HG03064 (cell line): Measurements from ENCODE around the gene OTOS.

Experiments used
- ATAC-seq: cut with Tn5 transposase; IDR thresholded peaks from one replicate; pipeline ENCODE4 v1.9.1; 2021; ENCODE audit warnings: low read depth; ENCODE audit not compliant: unreplicated experiment

The OTOS gene

GRCh38 chr2:240125742-240126141, 14.7 kb downstream of the OTOS start:
- no peak for ATAC-seq

DNA sequence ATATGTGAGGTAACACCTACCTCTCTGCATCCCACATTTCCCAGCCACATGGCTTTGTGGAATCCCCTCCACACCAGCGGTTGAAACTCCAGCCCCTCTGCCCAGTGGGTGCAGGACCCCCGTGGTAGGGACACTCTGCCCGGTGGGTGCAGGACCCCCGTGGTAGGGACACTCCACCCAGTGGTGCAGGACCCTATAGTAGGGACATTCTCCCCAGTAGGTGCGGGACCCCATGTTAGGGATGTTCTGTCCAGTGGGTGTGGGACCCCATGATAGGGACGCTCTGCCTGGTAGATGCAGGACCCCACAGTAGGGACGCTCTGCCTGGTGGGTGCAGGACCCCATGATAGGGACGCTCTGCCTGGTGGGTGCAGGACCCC, 15.8 kb downstream of the OTOS start:
- no peak for ATAC-seq

- no peak for ATAC-seq
These were observed 16.4 kb downstream of the OTOS start for GRCh38 chr2:240123821-240124650.

- no peak for ATAC-seq
These were observed 18.8 kb downstream of the OTOS start for GRCh38 chr2:240121675-240122074.

DNA sequence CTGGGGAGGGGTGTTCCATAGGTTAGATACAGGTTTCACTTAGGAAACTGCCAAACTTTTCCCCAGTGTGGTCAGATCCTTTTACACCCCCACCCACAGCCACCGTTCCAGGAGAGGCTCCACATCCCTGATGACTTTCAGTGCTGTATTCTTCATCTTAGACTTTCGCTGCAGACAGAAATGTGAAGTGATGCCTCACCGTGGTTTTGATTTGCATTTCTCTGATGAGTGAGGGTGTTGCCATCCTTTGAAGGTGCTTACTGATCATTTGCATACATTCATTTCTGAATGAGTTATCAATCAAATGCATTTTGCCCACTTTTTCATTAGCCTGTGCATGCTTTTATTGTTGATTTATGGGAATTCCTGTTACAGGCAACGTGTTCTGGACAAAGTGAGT, 19.3 kb downstream of the OTOS start:
- ATAC-seq: no peak

- no peak for ATAC-seq
These were observed 26.2 kb downstream of the OTOS start for GRCh38 chr2:240114233-240114632.

DNA sequence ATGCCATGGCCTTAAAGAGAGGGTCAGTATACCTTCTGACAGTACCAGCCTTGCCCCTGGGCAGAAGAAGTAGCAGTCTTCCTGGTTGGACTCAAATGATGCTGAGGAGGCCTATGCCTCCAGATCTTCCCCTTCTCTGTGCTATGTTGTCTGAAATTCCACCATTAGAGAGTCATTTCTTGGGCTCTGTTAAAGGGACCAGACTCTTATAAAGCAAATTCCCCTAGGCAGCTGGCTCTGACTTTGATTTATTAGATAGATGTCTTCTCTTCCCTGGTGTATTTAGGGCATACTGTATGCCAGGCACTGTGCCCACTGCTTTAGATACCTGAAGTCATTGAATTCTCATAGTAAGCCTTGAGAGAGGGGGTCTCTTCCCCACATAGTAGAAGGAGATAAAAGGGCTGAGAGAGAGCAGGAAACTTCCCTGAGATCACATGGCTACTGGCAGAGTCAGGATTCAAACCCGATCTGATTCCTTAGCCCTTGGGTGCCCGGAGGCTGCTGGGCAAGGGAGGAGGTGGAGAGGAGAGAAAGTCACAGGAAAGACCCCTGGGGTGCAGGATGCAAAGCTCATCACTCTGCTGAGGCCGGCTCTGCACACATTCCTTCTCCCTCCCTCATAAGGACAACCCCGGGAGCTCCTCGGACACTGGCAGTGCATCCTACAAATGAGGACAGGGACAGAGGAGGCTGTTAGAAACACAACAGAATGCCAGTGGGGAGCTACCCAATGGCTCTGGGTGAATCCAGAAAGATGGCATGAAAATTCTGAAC, 27.4 kb downstream of the OTOS start:
- ATAC-seq: no peak

GRCh38 chr2:240111253-240111652, 29.2 kb downstream of the OTOS start:
- no peak for ATAC-seq

GRCh38 chr2:240109386-240109785, 31.1 kb downstream of the OTOS start:
- ATAC-seq: no peak

DNA sequence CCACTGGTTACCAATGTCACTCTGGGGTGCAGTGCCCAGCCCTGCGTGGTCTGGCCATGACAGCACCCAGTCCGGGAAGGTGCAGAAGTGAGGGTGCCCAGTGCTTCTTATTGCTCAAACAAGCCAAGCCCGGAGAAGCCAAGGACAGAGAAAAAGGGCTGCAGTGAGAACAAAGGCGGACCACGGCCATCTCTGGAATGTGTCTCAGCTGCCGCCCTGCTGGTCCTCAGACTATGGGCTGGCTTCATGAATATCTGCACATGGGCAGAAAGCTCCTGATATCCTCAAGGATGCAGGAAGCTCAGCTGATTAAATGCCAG, 33.0 kb downstream of the OTOS start:
- ATAC-seq: no peak

- no peak for ATAC-seq
These were observed 33.5 kb downstream of the OTOS start for GRCh38 chr2:240106765-240107476.

GRCh38 chr2:240105982-240106381, 34.5 kb downstream of the OTOS start:
- ATAC-seq: no peak

GRCh38 chr2:240103136-240103535, 37.3 kb downstream of the OTOS start:
- no peak for ATAC-seq

DNA sequence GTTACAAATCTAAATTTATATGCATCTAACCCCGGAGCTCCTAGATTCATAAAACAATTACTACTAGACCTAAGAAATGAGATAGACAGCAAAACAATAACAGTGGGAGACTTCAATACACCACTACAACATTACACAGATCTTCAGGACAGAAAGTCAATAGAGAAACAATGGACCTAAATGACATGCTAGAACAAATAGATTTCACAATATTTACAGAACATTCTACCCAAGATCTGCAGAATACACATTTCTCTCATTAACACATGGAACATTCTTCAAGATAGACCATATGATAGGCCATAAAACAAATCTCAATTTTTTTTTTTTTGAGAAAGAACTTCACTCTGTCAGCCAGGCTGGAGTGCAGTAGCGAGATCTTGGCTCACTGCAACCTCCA, 42.1 kb downstream of the OTOS start:
- ATAC-seq: no peak

DNA sequence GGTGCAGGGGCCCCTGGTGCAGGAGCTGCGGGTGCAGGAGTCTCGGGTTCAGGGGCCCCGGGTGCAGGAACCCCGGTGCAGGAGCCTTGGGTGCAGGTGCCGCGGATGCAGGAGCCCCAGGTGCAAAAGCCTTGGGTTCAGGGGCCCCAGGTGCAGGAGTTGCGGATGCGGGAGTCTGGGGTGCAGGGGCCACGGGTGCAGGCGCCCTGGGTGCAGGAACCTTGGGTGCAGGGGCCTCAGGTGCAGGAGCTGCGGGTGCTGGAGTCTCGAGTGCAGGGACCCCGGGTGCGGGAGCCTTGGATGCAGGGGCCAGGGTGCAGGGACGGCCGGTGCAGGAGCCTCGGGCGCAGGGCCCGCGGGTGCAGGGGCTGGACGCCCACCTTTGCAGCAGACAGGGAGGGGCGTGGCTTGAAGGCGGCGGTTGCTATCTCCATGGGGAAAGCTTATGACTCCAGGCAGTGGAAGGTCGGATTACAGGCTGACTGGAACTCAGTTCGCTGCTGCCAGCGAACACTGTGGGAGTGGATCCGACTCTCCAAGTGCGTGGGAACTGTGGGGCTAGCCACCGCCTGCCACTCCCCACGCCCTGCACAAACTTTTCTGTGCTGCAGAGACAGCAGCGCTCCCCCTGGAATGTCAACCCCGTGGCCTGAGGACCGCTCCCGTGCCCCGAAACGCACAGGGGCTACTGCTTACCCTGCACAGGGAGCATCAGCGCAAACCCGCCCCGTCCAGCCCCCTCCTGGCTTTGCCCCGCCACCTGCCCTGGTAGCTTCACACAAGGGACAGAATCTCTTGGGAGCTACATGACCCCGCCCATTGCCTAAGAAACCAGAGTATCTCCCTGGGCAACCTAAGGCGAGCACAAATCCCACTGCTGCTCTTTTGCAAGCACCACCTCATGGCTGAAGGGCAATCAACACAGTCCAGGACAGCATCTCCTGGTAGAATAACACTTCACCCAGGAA, 44.6 kb downstream of the OTOS start:
- no peak for ATAC-seq

GRCh38 chr2:240089306-240089705, 51.2 kb downstream of the OTOS start:
- ATAC-seq: no peak
